Skin epidermis (tissue), 12 donors: Measurements from ENCODE around the gene FAM83C.
A peak's percentile ranks its signal among the peaks of the same experiment; 100 is the strongest.

Experiments used
- H3K27ac ChIP-seq, 21 experiments: fragments of 200-600 bp; sonication (generic) in 11 of 21; one replicate each; pipeline ENCODE4 v1.5.0; 2020; ENCODE audit warnings: mild to moderate bottlenecking in 3 of 21, inconsistent platforms in 2 of 21, moderate library complexity in 2 of 21
- H3K4me3 ChIP-seq, 7 experiments: fragments of 200-600 bp; sonication (generic) in 2 of 7; one replicate each; pipeline ENCODE4 v1.5.0; 2020; ENCODE audit warnings: inconsistent platforms in 2 of 7, mild to moderate bottlenecking in 2 of 7, moderate library complexity in 1 of 7

Gene FAM83C

GRCh38 chr20:35302421-35303335, 10.5 kb upstream of the FAM83C start:
- H3K4me3 ChIP-seq, result no peak overlapping the region
- peak overlapping the region in 1 of 21 experiments; percentile 48 for H3K27ac ChIP-seq

DNA sequence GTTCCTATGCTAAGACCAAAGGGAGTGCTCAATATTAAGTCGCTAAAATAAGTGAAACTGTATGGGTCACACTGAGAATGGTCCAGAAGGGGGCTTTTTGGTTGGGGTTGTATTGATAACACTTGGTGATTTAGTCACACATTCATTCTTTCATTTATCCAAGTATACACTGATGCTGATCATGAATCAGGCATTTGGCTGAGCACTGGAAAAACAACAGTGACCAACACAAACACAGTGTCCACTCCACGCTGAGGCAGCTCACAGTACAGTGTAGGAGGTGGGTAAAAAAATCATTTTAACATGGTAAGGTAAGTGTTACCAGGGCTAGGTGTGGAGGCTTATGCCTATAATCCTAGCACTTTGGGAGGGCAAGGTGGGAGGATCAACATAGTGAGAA, 9.2 kb upstream of the FAM83C start:
- Histone ChIP-seq H3K27ac (no peak overlapping the region), H3K4me3 (no peak overlapping the region)

GRCh38 chr20:35300469-35301262, 8.4 kb upstream of the FAM83C start:
- Histone ChIP-seq H3K27ac (no peak overlapping the region), H3K4me3 (no peak overlapping the region)

- H3K27ac ChIP-seq, result no peak overlapping the region
- H3K4me3 ChIP-seq, result no peak overlapping the region
Measured at GRCh38 chr20:35299780-35300179, 7.6 kb upstream of the FAM83C start.

DNA sequence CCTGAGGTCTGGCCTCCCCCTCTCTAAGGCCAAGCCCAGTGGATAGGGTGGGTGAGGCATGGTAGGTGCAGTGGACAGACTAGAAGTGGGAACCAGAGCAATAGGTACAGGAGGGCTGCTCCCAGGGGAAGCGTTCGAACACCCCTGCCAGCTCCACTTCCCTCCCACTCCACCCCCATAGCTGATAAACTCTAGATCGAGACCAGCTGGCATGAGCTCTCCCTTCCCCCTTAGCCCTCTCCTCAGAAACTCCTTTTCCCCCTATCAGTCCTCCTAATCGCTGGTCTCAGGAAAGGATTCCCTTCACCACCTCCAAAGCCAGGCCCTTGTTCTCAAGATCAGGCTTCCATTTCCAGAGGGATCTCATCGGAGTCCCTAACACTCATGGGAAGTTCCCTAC, 6.0 kb upstream of the FAM83C start:
- H3K27ac ChIP-seq, result no peak overlapping the region
- no peak overlapping the region for H3K4me3 ChIP-seq

- Histone ChIP-seq H3K27ac (no peak overlapping the region), H3K4me3 (no peak overlapping the region)
Measured at GRCh38 chr20:35297740-35298139, 5.5 kb upstream of the FAM83C start.

- H3K27ac ChIP-seq, result no peak overlapping the region
- no peak overlapping the region for H3K4me3 ChIP-seq
Measured at GRCh38 chr20:35297155-35297554, 4.9 kb upstream of the FAM83C start.

DNA sequence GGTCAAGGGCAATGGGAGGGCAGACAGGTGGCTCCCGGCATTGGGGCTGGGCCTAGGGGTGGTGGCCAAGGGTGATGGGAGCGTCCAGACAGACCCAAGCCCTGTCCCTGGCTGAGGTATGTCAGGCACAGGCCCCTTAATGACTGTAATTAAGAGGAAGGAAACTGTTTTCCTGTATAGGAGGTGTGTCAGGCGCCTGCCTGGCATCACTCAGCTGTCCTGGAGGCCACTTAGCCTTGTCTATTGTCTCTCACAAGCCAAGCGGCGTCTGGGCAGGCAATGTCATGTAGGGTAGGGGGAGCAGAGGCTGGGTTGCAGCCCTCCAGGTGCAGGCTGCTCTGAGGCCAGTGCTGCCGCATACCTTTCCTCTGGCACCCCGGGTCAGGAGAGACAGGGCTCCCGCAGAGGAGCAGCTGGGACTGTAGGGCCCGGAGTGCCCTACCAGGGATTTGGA, 3.9 kb upstream of the FAM83C start:
- H3K4me3 ChIP-seq, result no peak overlapping the region
- H3K27ac ChIP-seq, result no peak overlapping the region

GRCh38 chr20:35295674-35296073, 3.4 kb upstream of the FAM83C start:
- H3K4me3 ChIP-seq, result no peak overlapping the region
- no peak overlapping the region for H3K27ac ChIP-seq

DNA sequence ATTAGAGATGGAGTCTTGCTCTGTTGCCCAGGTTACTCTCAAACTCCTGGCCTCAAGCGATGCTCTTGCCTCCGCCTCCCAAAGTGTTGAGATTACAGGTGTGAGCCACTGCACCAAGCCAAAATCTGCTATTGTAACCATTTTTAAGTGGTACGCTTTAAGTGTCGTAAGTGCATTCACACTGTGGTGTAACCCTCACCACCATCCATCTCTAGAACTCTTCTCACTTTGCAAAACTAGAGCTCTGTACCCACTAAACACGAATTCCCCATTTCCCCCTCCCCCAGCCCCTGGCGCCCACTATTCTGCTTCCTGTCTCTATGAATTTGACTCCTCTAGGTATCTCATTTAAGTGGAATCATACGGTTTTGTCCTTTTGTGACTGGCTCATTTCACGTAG, 2.8 kb upstream of the FAM83C start:
- H3K4me3 ChIP-seq, result no peak overlapping the region
- no peak overlapping the region for H3K27ac ChIP-seq

DNA sequence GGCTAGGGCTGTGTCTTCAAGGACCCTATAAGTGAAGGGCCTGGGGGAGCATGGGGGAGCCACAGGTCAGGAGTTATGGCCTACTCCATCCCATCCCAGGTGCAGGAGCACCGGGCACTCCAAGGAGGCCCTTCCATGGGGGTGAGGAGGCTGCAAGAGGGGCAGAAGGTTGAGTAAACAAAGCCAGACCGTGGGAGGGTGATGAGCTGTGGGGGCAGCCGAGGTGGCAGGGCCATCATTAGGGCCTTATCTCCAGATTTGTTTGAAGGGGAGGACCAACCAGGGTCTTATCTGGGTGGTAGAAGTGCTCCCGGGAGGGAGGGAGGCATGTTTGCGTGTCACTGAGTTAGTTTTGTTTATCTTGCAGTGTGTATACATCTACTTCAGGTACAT, 2.1 kb upstream of the FAM83C start:
- Histone ChIP-seq H3K4me3 (no peak overlapping the region), H3K27ac (no peak overlapping the region)

DNA sequence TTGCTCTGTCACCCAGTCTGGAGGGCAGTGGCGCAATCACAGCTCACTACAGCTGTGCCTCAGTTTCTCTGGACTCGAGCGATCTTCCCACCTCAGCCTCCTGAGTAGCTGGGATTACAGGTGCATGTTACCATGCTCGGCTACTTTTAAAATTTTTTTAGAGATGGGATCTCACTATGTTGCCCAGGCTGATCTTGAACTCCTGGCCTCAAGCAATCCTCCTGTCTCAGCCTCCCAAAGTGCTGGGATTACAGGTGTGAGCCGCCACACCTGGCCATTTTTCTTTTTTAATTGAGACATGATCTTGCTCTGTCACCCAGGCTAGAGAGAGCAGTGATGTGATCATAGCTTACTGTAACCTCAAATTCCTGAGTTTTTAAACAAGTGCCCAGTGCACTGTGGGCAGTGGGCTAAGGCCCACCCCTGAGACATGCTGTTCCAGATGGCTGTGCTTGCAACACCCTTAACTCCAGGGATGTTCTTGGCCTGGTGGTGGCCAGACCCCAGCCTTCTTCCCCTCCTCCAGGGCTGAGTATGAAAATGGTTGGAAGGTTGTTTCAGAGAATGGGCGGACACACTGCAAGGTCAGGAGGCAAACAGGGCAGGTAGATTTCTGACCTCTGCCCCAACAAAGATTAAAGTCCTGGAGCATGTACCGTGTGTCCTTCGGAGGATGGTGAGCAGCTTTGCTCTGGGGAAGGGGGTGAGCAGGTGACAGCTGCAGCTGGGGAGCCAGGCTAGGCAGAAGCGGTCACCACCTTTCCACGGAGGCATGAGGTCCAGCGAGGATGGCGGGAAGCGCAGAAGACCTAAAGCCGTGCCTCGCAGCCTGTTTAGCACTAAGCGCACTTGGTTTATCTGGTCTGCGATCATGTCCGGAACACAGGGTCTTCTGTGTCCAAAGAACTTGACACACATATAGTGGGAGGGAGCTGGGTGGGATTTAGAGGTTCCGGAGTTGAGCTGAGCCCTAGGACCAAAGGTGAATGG, 1.4 kb upstream of the FAM83C start:
- H3K27ac ChIP-seq, result no peak overlapping the region
- H3K4me3 ChIP-seq, result no peak overlapping the region

GRCh38 chr20:35292504-35293285, 470 bp upstream of the FAM83C start:
- Histone ChIP-seq H3K4me3 (peak overlapping the region in 3 of 7 experiments; percentile 32 to 47 (median 32)), H3K27ac (peak overlapping the region in 10 of 21 experiments; percentile 33 to 88 (median 82))

DNA sequence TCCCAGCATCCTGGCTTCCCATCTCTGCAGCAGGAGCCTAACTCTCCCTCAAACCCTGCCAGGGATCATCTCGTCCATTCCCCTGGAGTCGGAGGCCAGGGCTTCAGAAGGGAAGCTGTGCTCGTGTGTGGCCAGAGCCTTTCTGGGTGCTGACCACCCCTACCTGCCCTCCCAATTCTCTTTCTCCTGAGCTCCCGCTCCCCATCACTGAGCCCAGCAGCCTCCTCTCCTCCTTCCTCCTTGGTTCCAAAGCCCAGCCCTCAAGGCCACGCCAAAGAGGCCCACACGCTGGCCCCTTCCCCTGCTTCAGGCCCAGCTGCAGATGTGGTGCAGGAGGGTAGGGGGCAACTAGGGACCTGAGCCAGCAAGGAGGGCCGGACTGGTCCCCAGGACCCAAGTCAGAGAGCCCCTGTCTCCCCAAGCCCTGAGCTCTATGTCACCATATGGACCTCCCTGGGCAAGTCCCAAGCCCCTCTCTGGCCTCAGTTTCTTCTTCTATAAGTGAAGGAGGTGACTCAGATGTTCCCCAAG, 1.3 kb downstream of the FAM83C start:
- peak overlapping the region in 6 of 21 experiments; percentile 10 to 88 (median 76) for H3K27ac ChIP-seq
- peak overlapping the region in 6 of 7 experiments; percentile 17 to 47 (median 30) for H3K4me3 ChIP-seq

- H3K4me3 ChIP-seq, result peak overlapping the region in 4 of 7 experiments; percentile 17 to 47 (median 29)
- peak overlapping the region in 3 of 21 experiments; percentile 1 to 79 (median 26) for H3K27ac ChIP-seq
Measured at GRCh38 chr20:35290186-35290886, 1.9 kb downstream of the FAM83C start.

DNA sequence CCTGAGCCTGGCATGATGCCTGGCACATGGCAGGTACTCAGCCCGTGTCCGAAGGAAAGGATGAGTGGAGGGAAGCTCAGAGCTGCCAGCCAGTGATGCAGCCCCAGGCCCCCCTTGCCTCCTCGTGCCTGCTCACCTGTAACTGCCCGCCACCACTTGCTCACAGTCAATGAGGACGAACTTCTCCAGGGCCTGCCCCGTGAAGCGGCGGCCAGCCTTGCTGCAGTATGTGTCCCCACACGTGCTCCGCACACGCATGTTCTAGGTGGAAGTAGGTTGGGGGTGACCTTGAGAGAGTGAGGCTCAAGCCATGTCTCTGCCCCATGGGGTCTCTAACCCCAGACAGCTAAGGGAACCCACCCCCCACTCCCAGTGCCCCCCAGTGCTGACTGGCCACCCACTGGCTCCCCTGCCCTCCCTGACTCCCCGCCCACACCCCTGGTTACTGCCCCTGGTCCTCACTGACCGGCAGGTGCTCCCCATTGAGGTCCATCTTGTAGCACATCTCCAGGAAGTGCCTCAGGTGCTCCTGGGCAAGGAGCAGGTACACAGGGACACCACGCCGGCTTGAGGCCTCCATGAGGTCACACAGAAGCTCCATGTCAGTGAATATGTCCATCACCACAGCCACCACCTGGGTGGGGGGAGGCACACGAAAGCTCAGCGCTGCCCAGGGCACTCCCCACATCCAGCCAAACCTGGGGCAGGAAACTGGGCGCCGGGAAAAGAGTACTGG, 3.7 kb downstream of the FAM83C start:
- Histone ChIP-seq H3K4me3 (no peak overlapping the region), H3K27ac (no peak overlapping the region)
